Vagina (tissue), 2 donors: Measurements from ENCODE around the gene NUP210L.
"Not testable (repeated sequence)": the region's sequence is repeated elsewhere in the genome, so short reads cannot be mapped to it uniquely, and the experiment has no call there.

Experiments
- CTCF ChIP-seq, 3 experiments: fragments of 450-650 bp in 2 of 3; fragments of 200-600 bp in 1 of 3; sonication (generic) in 1 of 3; IDR thresholded peaks; one replicate each; pipeline ENCODE4 v1.5.1; 2017 to 2019; ENCODE audit warnings: antibody characterized with exemption in 3 of 3, mild to moderate bottlenecking in 2 of 3, moderate library complexity in 2 of 3
- POLR2AphosphoS5 ChIP-seq, 2 donors: sonication (generic); formaldehyde crosslinking; IDR thresholded peaks; one replicate each; pipeline ENCODE4 v1.9.0; 2017; ENCODE audit warnings: antibody characterized with exemption in 2 of 2, mild to moderate bottlenecking in 2 of 2, low read depth in 1 of 2; ENCODE audit not compliant: insufficient read depth in 1 of 2

- TF ChIP-seq CTCF (IDR thresholded peaks at IDR 0.05); POLR2AphosphoS5 (IDR thresholded peaks at IDR 0.05; ENCODE audit: insufficient read depth in 1 of 2, low read depth in 1 of 2): not testable (repeated sequence)
These were observed 175.8 kb downstream of the NUP210L start for GRCh38 chr1:153979091-153979490.
